GM21390 (cell line): ENCODE results near the gene ANGPTL4.
"Not testable (repeated sequence)": the region's sequence is repeated elsewhere in the genome, so short reads cannot be mapped to it uniquely, and the experiment has no call there.

ENCODE experiments used
- ATAC-seq: cut with Tn5 transposase; IDR thresholded peaks from one replicate; pipeline ENCODE4 v1.9.1; 2021; ENCODE audit not compliant: unreplicated experiment

The ANGPTL4 gene

DNA sequence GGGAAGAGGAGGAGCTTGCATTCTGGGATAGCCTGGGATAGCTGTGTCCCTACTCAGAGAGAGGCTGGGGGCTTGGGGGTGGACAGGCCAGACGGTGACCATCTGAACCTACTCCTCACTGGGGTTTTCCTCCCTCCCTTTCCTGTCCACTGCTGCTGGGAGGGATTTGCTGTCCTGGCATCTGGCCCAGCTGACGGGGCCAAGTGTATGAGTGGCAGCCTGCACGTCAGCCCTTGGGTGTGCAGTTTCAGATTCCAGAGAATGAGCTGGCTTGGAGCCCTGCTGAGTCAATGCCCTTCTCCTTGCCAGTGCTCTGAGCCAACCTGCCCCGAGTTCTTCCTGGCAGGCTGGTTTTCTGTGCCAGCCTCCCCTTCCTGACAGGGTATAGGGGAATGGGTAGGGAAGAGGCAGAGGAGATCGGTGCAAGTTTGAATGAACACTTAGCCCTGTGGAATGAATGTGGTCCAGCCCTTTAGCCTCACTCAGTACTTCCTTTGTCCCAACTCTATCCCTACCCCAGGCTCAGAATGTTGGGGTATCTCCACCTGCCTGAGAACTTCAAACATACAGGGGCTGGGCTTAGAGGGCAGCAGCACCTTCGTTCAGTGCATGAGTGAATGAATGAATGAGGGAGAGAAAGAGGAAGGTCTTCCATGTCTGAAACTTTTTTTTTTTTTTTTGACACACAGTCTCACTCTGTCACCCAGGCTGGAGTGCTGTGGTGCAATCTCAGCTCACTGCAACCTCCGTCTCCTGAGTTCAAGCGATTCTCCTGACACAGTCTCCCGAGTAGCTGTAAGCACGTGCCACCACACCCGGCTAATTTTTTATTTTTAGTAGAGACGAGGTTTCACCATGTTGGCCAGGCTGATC lies 1.8 kb upstream of the ANGPTL4 start:
- no peak for ATAC-seq

GRCh38 chr19:8366121-8366581 lies 2.2 kb downstream of the ANGPTL4 start:
- ATAC-seq, result no peak

GRCh38 chr19:8366961-8367326 lies 3.0 kb downstream of the ANGPTL4 start:
- no peak for ATAC-seq

DNA sequence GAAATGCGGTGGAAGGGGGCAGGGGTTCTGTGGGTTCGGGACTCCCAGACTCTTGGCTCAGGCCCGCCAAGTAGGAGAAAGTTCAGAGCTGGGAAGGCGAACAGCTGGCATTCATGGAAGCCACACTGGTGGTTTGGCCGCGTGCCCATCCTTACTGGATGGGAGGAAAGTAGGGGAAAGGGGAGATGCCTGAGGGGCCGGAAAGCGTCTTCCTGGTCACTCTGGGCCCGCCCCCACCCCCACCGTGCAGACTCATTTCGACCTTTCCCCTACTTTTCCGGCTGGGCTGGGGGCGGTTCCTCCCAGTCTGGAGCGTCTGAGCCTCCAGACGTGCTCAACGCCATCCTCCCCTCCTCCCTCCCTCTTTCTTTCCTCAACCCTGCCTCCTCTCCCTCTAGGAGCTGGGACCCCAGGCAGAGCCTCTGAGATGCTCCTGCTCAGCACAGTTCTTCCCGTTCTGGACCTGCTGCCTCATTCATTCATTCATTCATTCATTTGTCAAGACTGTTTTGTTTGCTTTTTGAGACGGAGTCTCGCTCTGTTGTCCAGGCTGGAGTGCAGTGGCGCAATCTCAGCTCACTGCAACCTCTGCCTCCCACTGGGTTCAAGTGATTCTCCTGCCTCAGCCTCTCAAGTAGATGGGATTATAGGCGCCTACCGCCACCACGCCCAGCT lies 3.5 kb downstream of the ANGPTL4 start:
- ATAC-seq, result no peak

DNA sequence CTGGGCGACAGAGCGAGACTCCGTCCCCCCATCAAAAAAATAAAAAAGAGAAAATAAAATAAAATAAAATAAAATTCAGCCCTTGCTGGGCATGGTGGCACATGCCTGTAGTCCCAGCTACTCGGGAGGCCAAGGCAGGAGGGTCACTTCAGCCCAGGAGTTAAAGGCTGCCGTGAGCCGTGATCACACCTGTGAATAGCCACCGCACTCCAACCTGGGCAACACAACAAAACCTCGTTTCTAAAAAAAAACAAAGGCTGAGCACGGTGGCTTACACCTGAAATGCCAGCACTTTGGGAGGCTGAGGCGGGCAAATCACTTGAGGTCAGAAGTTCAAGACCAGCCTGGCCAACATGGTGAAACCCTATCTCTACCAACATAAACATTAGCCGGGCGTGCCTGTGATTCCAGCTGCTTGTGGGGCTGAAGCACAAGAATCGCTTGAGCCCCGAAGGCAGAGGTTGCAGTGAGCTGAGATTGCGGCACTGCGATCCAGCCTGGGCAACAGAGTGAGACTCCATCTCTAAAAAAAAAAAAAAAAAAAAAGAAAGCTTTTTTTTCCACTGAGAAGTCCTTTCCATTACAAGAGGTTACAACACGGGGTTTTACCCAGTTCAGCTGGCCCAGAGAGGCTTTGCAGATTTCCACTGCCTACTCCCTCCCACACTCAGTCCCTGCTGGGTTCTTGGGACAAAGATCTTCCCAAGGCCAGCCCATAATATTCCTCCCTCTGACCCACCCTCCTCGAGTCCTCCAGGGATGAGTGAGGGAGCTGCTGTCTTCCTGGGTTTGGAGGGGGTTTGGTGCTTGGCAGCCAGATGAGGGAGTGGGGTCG lies 6.4 kb downstream of the ANGPTL4 start:
- ATAC-seq, result no peak

DNA sequence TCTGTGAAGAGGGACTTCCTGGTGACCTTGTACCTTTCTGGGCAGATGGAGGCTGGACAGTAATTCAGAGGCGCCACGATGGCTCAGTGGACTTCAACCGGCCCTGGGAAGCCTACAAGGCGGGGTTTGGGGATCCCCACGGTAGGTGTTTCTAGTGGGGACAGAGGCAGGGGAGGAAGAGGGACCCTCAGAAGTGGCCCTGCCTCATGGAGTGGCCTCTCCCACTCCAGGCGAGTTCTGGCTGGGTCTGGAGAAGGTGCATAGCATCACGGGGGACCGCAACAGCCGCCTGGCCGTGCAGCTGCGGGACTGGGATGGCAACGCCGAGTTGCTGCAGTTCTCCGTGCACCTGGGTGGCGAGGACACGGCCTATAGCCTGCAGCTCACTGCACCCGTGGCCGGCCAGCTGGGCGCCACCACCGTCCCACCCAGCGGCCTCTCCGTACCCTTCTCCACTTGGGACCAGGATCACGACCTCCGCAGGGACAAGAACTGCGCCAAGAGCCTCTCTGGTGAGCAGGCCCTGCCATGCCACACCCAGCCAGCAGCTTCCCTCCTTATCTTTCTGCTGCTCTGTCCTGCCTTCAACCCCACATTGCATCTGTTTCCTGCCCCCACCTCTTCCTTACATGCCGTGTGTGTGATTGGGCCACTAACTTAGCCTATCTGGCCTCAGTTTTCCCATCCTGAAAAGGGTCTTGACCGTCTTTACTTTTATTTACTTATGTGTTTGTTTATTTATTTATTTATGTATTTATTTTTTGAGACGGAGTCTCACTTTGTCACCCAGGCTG lies 7.3 kb downstream of the ANGPTL4 start:
- ATAC-seq, result no peak

DNA sequence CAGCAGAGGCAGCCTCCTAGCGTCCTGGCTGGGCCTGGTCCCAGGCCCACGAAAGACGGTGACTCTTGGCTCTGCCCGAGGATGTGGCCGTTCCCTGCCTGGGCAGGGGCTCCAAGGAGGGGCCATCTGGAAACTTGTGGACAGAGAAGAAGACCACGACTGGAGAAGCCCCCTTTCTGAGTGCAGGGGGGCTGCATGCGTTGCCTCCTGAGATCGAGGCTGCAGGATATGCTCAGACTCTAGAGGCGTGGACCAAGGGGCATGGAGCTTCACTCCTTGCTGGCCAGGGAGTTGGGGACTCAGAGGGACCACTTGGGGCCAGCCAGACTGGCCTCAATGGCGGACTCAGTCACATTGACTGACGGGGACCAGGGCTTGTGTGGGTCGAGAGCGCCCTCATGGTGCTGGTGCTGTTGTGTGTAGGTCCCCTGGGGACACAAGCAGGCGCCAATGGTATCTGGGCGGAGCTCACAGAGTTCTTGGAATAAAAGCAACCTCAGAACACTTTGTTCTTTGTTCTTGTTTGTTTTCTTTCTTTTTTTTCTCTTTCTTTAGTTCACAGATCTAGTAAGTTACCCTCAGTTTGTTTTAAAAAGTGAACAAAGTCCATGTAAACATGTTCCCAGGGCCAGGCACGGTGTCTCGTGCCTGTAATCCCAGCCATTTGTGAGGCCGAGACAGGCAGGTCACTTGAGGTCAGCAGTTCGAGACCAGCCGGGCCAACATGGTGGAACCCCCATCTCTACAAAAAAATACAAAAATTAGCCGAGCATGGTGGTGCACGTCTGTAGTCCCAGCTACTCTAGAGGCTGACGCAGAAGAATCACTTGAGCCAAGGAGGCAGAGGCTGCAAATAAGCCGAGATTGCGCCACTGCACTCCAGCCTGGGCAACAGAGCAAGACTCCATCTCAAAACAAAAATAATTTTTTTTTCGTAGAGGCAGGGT lies 10.2 kb downstream of the ANGPTL4 start:
- no peak for ATAC-seq

DNA sequence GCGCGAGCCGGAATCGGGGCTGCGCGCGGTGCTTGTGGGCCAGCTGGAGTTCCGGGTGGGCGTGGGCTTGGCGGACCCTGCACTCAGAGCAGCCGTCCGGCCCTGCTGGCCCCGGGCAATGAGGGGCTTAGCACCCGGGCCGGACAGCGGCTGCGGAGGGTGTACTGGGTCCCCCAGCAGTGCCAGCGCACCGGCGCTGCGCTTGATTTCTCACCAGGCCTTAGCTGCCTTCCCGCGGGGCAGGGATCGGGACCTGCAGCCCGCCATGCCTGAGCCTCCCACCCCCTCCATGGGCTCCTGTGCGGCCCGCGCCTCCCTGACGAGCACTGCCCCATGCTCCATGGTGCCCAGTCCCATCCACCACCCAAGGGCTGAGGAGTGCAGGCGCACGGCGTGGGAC lies 11.8 kb downstream of the ANGPTL4 start:
- ATAC-seq, result not testable (repeated sequence)

DNA sequence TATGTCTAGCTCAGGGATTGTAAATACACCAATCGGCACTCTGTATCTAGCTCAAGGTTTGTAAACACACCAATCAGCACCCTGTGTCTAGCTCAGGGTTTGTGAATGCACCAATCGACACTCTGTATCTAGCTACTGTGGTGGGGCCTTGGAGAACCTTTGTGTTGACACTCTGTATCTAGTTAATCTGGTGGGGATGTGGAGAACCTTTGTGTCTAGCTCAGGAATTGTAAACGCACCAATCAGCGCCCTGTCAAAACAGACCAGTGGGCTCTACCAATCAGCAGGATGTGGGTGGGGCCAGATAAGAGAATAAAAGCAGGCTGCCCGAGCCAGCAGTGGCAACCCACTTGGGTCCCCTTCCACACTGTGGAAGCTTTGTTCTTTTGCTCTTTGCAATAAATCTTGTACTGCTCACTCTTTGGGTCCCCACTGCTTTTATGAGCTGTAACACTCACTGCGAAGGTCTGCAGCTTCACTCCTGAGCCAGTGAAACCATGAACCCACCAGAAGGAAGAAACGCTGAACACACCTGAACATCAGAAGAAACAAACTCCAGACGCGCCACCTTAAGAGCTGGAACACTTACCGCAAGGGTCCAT lies 12.5 kb downstream of the ANGPTL4 start:
- not testable (repeated sequence) for ATAC-seq

DNA sequence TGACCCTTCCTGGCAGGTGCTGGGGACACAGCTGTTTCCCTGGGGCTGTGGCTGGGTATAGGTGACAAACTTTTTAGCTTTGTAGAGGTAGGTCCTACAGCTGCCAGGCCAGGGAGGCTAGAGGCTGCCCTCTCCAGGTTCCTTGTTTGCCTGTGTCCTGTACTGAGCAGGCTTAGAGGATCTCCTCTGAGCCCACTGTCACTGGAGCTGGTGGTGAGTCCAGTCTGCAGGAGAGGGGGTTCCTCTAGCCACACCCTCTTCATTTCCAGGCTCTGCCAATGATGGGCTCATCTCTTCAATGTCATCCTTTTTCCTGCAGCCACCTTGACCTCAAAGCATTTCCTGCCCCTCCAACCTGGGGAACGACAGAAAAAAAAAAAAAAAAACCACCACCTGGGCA lies 13.6 kb downstream of the ANGPTL4 start:
- ATAC-seq, result no peak

DNA sequence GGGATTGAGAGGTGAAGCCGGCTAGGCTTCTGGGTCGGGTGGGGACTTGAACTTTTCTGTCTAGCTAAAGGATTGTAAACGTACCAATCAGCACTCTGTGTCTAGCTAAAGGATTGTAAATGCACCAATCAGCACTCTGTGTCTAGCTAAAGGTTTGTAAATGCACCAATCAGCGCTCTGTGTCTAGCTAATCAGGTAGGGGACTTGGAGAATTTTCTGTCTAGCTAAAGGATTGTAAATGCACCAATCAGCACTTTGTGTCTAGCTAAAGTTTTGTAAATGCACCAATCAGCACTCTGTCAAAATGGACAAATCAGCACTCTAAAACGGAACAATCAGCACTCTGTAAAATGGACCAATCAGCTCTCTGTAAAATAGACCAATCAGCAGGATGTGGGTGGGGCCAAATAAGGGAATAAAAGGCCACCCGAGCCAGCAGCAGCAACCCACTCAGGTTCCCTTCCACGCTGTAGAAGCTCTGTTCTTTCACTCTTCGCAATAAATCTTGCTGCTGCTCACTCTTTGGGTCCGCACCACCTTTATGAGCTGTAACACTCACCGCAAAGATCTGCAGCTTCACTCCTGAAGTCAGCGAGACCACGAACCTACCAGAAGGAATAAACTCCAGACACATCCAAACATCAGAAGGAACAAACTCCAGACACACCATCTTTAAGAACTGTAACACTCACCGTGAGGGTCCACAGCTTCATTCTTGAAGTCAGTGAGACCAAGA lies 15.4 kb downstream of the ANGPTL4 start:
- not testable (repeated sequence) for ATAC-seq

GRCh38 chr19:8384569-8384968 lies 20.6 kb downstream of the ANGPTL4 start:
- not testable (repeated sequence) for ATAC-seq

GRCh38 chr19:8385103-8385502 lies 21.1 kb downstream of the ANGPTL4 start:
- not testable (repeated sequence) for ATAC-seq

- ATAC-seq, result not testable (repeated sequence)
These were observed 21.6 kb downstream of the ANGPTL4 start for GRCh38 chr19:8385566-8385965.

GRCh38 chr19:8386419-8386818 lies 22.5 kb downstream of the ANGPTL4 start:
- not testable (repeated sequence) for ATAC-seq

DNA sequence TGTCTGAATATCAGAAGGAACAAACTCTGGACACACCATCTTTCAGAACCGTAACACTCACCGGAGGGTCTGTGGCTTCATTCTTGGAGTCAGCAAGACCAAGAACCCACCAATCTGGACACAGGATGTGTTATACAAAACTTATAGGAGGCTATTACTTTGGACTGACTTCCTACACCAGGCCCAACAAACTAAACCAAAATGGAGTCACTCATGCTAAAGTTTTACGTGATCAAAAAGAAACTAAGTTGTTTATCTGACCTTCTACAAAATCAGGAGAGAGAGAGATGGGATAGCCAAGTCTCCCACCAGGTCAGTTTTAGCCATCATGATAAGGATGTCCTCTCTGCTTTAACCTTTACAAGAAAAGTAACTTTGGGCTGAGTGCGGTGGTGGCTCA lies 23.0 kb downstream of the ANGPTL4 start:
- no peak for ATAC-seq

DNA sequence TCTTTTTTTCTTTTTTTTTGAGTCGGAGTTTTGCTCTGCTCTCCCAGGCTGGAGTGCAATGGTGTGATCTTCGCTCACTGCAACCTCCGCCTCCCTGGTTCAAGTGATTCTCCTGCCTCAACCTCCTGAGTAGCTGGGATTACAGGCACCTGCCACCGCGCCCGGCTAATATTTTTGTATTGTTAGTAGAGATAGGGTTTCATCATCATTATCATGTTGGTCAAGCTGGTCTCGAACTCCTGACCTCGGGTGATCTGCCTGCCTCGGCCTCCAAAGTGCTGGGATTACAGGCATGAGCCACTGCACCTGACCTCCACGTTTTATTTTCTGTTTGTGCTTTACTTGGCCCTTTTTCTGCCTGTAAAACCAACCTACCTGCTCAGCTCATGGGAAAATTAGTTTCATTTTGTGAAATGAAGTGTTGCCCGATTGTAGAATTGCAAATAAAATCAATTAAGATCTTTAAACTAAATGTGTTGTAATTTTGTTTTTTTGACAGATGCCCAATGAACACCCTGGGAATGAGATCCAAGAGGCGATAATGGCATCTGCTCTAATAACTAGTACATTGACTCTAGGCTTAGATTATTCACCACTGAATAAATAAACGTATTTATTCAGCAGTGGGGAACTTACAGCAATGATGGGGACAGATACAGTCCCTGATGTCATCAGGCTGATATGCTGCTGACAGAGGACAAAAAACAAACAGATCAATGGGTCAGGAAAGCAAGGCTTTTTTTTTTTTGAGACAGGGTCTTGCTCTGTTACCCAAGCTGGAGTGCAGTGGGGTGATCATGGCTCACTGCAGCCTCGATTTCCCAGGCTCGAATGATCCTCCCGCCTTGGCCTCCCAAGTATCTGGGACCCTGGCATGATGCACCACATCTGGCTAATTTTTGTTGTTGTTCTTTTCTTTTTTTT lies 24.0 kb downstream of the ANGPTL4 start:
- no peak for ATAC-seq
